ENCODE measurements around the gene SLC5A2.
"Not testable (repeated sequence)": the region's sequence is repeated elsewhere in the genome, so short reads cannot be mapped to it uniquely, and the experiment has no call there.

SLC5A2 gene

GRCh38 chr16:31477220-31478216 lies 5.4 kb upstream of the SLC5A2 start:
- DNase-seq, result no peak

- DNase-seq, result no peak
These were observed 4.0 kb upstream of the SLC5A2 start for GRCh38 chr16:31478956-31479355.

- no peak for DNase-seq
These were observed 3.2 kb upstream of the SLC5A2 start for GRCh38 chr16:31479751-31480150.

- DNase-seq, result no peak
These were observed 1.9 kb upstream of the SLC5A2 start for GRCh38 chr16:31480851-31481536.

- DNase-seq, result not testable (repeated sequence)
These were observed 1.1 kb downstream of the SLC5A2 start for GRCh38 chr16:31484048-31484447.

GRCh38 chr16:31484491-31485171 lies 1.7 kb downstream of the SLC5A2 start:
- DNase-seq, result no peak

- DNase-seq, result no peak
These were observed 2.6 kb downstream of the SLC5A2 start for GRCh38 chr16:31485571-31485970.

GRCh38 chr16:31486045-31486444 lies 3.1 kb downstream of the SLC5A2 start:
- no peak for DNase-seq

GRCh38 chr16:31487071-31487719 lies 4.3 kb downstream of the SLC5A2 start:
- DNase-seq, result no peak

- DNase-seq, result no peak
These were observed 5.0 kb downstream of the SLC5A2 start for GRCh38 chr16:31487720-31488467.

GRCh38 chr16:31488468-31489297 lies 5.8 kb downstream of the SLC5A2 start:
- DNase-seq, result no peak

GRCh38 chr16:31489298-31489564 lies 6.3 kb downstream of the SLC5A2 start:
- DNase-seq, result no peak

GRCh38 chr16:31489616-31490584 lies 7.0 kb downstream of the SLC5A2 start:
- no peak for DNase-seq

- DNase-seq, result no peak
These were observed 9.0 kb downstream of the SLC5A2 start for GRCh38 chr16:31491778-31492418.

GRCh38 chr16:31493506-31494125 lies 10.7 kb downstream of the SLC5A2 start:
- no peak for DNase-seq

GRCh38 chr16:31496670-31497069 lies 13.7 kb downstream of the SLC5A2 start:
- no peak for DNase-seq

GRCh38 chr16:31498493-31498892 lies 15.6 kb downstream of the SLC5A2 start:
- no peak for DNase-seq

GRCh38 chr16:31499928-31500327 lies 17.0 kb downstream of the SLC5A2 start:
- DNase-seq, result no peak

Data from HCEC 1CT (cell line).